Activated CD4-positive, alpha-beta T cell treated with anti-CD3 and anti-CD28 coated beads, Interleukin-2, amount 10 ng/mL, durations not matched to agents 24 days and 14 days (primary cell): ENCODE results near the gene TMEM132D. TPM values are rescaled to one million over a fixed set of nuclear protein-coding genes. Genes with fewer than 3 reads are reported as not detected.

Experiments used
- DNase-seq: peaks from one replicate; pipeline ENCODE4 v3.0.0; 2022
- H3K27ac Mint-ChIP-seq: one replicate; pipeline ENCODE4 v1.8.0; 2022; ENCODE audit warnings: mild to moderate bottlenecking, mixed read lengths
- H3K27me3 Mint-ChIP-seq: one replicate; pipeline ENCODE4 v1.8.0; 2022; ENCODE audit warnings: mixed read lengths
- H3K36me3 Mint-ChIP-seq: one replicate; pipeline ENCODE4 v1.8.0; 2022; ENCODE audit warnings: low read depth, mild to moderate bottlenecking, mixed read lengths
- H3K4me1 Mint-ChIP-seq: one replicate; pipeline ENCODE4 v1.8.0; 2021; ENCODE audit warnings: mixed read lengths
- H3K4me3 Mint-ChIP-seq: one replicate; pipeline ENCODE4 v1.8.0; 2022; ENCODE audit warnings: mild to moderate bottlenecking, moderate library complexity, mixed read lengths
- H3K9me3 Mint-ChIP-seq: one replicate; pipeline ENCODE4 v1.8.0; 2021; ENCODE audit warnings: mixed read lengths
- intact Hi-C: fragments of 100-400 bp; cut with micrococcal nuclease; formaldehyde crosslinking; loops from one replicate; pipeline ENCODE4 v1.15.1; 2023
- total RNA-seq: library from RNA; stranded (reverse); gene quantifications from 2 replicates; pipeline ENCODE4 v1.2.3, GENCODE V29; 2022

The TMEM132D gene
- total RNA-seq, 1 donor from 2014 or later = not detected

- Mint-ChIP-seq H3K36me3 (no peaks in the 10 kb centered on the region), H3K27ac (no peak overlapping the region), H3K9me3 (no peaks in the 10 kb centered on the region), H3K4me1 (no peaks in the 10 kb centered on the region), H3K27me3 (no peaks in the 10 kb centered on the region), H3K4me3 (no peak overlapping the region)
- intact Hi-C loops = no loop called here
- no peak for DNase-seq
Measured at GRCh38 chr12:129503802-129504201, 400.0 kb downstream of the TMEM132D start.

- H3K27ac Mint-ChIP-seq = no peak overlapping the region
- H3K36me3 Mint-ChIP-seq = no peaks in the 10 kb centered on the region
- no peaks in the 10 kb centered on the region for H3K4me1 Mint-ChIP-seq
- H3K27me3 Mint-ChIP-seq = no peaks in the 10 kb centered on the region
- H3K9me3 Mint-ChIP-seq = peaks cover 7% of the 10 kb centered on the region
- no peak overlapping the region for H3K4me3 Mint-ChIP-seq
- no peak for DNase-seq
- intact Hi-C loops = no loop called here
Measured at GRCh38 chr12:129496226-129496625, 407.6 kb downstream of the TMEM132D start.

- no peak for DNase-seq
- H3K4me3 Mint-ChIP-seq = no peak overlapping the region
- H3K4me1 Mint-ChIP-seq = no peaks in the 10 kb centered on the region
- intact Hi-C loops = no loop called here
- peaks cover 7% of the 10 kb centered on the region for H3K9me3 Mint-ChIP-seq
- no peaks in the 10 kb centered on the region for H3K36me3 Mint-ChIP-seq
- no peak overlapping the region for H3K27ac Mint-ChIP-seq
- H3K27me3 Mint-ChIP-seq = no peaks in the 10 kb centered on the region
Measured at GRCh38 chr12:129494766-129495165, 409.1 kb downstream of the TMEM132D start.

- peaks cover 7% of the 10 kb centered on the region for H3K9me3 Mint-ChIP-seq
- H3K4me3 Mint-ChIP-seq = no peak overlapping the region
- no peak overlapping the region for H3K27ac Mint-ChIP-seq
- H3K27me3 Mint-ChIP-seq = no peaks in the 10 kb centered on the region
- intact Hi-C loops = no loop called here
- H3K36me3 Mint-ChIP-seq = no peaks in the 10 kb centered on the region
- no peaks in the 10 kb centered on the region for H3K4me1 Mint-ChIP-seq
- DNase-seq = no peak
Measured at GRCh38 chr12:129494260-129494659, 409.6 kb downstream of the TMEM132D start.

- Mint-ChIP-seq H3K27me3 (no peaks in the 10 kb centered on the region), H3K36me3 (no peaks in the 10 kb centered on the region), H3K4me1 (no peaks in the 10 kb centered on the region), H3K27ac (no peak overlapping the region), H3K4me3 (no peak overlapping the region), H3K9me3 (no peaks in the 10 kb centered on the region)
- DNase-seq = no peak
- intact Hi-C loops = no loop called here
Measured at GRCh38 chr12:129489100-129489676, 414.6 kb downstream of the TMEM132D start.

- H3K4me3 Mint-ChIP-seq = no peak overlapping the region
- H3K27ac Mint-ChIP-seq = no peak overlapping the region
- no peaks in the 10 kb centered on the region for H3K27me3 Mint-ChIP-seq
- intact Hi-C loops = no loop called here
- H3K4me1 Mint-ChIP-seq = no peaks in the 10 kb centered on the region
- H3K36me3 Mint-ChIP-seq = no peaks in the 10 kb centered on the region
- no peak for DNase-seq
- H3K9me3 Mint-ChIP-seq = no peaks in the 10 kb centered on the region
Measured at GRCh38 chr12:129486931-129487330, 416.9 kb downstream of the TMEM132D start.

GRCh38 chr12:129483111-129483893 lies 420.5 kb downstream of the TMEM132D start:
- H3K9me3 Mint-ChIP-seq = peaks cover 5% of the 10 kb centered on the region
- H3K36me3 Mint-ChIP-seq = no peaks in the 10 kb centered on the region
- no peaks in the 10 kb centered on the region for H3K27me3 Mint-ChIP-seq
- intact Hi-C loops = no loop called here
- H3K4me3 Mint-ChIP-seq = no peak overlapping the region
- H3K27ac Mint-ChIP-seq = no peak overlapping the region
- DNase-seq = no peak
- no peaks in the 10 kb centered on the region for H3K4me1 Mint-ChIP-seq

- H3K4me3 Mint-ChIP-seq = no peak overlapping the region
- H3K27ac Mint-ChIP-seq = no peak overlapping the region
- peaks cover 5% of the 10 kb centered on the region for H3K9me3 Mint-ChIP-seq
Measured at GRCh38 chr12:129481921-129482320, 421.9 kb downstream of the TMEM132D start.

GRCh38 chr12:129470196-129470595 lies 433.6 kb downstream of the TMEM132D start:
- peaks cover 3% of the 10 kb centered on the region for H3K9me3 Mint-ChIP-seq
- no peaks in the 10 kb centered on the region for H3K36me3 Mint-ChIP-seq
- no peak for DNase-seq
- no peak overlapping the region for H3K4me3 Mint-ChIP-seq
- intact Hi-C loops = no loop called here
- H3K27ac Mint-ChIP-seq = no peak overlapping the region
- no peaks in the 10 kb centered on the region for H3K27me3 Mint-ChIP-seq
- H3K4me1 Mint-ChIP-seq = no peaks in the 10 kb centered on the region

More at GRCh38 chr12:129481921-129482320, 421.9 kb downstream of the TMEM132D start:
- intact Hi-C loops = no loop called here
- H3K4me1 Mint-ChIP-seq = no peaks in the 10 kb centered on the region
- no peak for DNase-seq
- no peaks in the 10 kb centered on the region for H3K27me3 Mint-ChIP-seq
- H3K36me3 Mint-ChIP-seq = no peaks in the 10 kb centered on the region

- DNase-seq = no peak
- Mint-ChIP-seq H3K4me3 (no peak overlapping the region), H3K27ac (no peak overlapping the region), H3K9me3 (peaks cover 3% of the 10 kb centered on the region), H3K27me3 (no peaks in the 10 kb centered on the region), H3K36me3 (no peaks in the 10 kb centered on the region), H3K4me1 (no peaks in the 10 kb centered on the region)
- intact Hi-C loops = no loop called here
Measured at GRCh38 chr12:129467726-129468125, 436.1 kb downstream of the TMEM132D start.

- peaks cover 3% of the 10 kb centered on the region for H3K9me3 Mint-ChIP-seq
- H3K27ac Mint-ChIP-seq = no peak overlapping the region
- no peaks in the 10 kb centered on the region for H3K27me3 Mint-ChIP-seq
Measured at GRCh38 chr12:129467289-129467688, 436.5 kb downstream of the TMEM132D start.

GRCh38 chr12:129466499-129466898 lies 437.3 kb downstream of the TMEM132D start:
- Mint-ChIP-seq H3K4me1 (no peaks in the 10 kb centered on the region), H3K27ac (no peak overlapping the region), H3K27me3 (no peaks in the 10 kb centered on the region), H3K9me3 (peaks cover 9% of the 10 kb centered on the region), H3K4me3 (no peak overlapping the region), H3K36me3 (no peaks in the 10 kb centered on the region)
- DNase-seq = no peak
- intact Hi-C loops = no loop called here

More at GRCh38 chr12:129467289-129467688, 436.5 kb downstream of the TMEM132D start:
- intact Hi-C loops = no loop called here
- DNase-seq = no peak
- Mint-ChIP-seq H3K36me3 (no peaks in the 10 kb centered on the region), H3K4me1 (no peaks in the 10 kb centered on the region), H3K4me3 (no peak overlapping the region)

- Mint-ChIP-seq H3K27ac (no peak overlapping the region), H3K27me3 (no peaks in the 10 kb centered on the region), H3K9me3 (peaks cover 12% of the 10 kb centered on the region), H3K4me3 (no peak overlapping the region), H3K36me3 (no peaks in the 10 kb centered on the region), H3K4me1 (no peaks in the 10 kb centered on the region)
- intact Hi-C loops = no loop called here
- no peak for DNase-seq
Measured at GRCh38 chr12:129459886-129460285, 443.9 kb downstream of the TMEM132D start.

GRCh38 chr12:129446696-129447095 lies 457.1 kb downstream of the TMEM132D start:
- no peaks in the 10 kb centered on the region for H3K36me3 Mint-ChIP-seq
- intact Hi-C loops = no loop called here

More at GRCh38 chr12:129446696-129447095, 457.1 kb downstream of the TMEM132D start:
- DNase-seq = no peak
- Mint-ChIP-seq H3K9me3 (no peaks in the 10 kb centered on the region), H3K4me3 (no peak overlapping the region), H3K27ac (no peak overlapping the region), H3K27me3 (no peaks in the 10 kb centered on the region), H3K4me1 (no peaks in the 10 kb centered on the region)
